ENCODE measurements around the gene TMEM175. TPM values are rescaled to one million over a fixed set of nuclear protein-coding genes. Genes with fewer than 3 reads are reported as not detected.

Gene TMEM175
- total RNA-seq, 1 donor from 2014 or later = 42.4 TPM

GRCh38 chr4:900073-900472 lies 32.2 kb upstream of the TMEM175 start:
- TF ChIP-seq CTCF (IDR thresholded peaks at IDR 0.05) = no peak
- Histone ChIP-seq H3K36me3 (peaks cover 45% of the 10 kb centered on the region), H3K4me1 (no peaks in the 10 kb centered on the region), H3K4me3 (no peak overlapping the region), H3K27me3 (no peaks in the 10 kb centered on the region), H3K9me3 (no peaks in the 10 kb centered on the region), H3K27ac (no peak overlapping the region)
- no peak for DNase-seq
- ATAC-seq = no peak
- intact Hi-C loops (cut with DNase I) = no loop called here

DNA sequence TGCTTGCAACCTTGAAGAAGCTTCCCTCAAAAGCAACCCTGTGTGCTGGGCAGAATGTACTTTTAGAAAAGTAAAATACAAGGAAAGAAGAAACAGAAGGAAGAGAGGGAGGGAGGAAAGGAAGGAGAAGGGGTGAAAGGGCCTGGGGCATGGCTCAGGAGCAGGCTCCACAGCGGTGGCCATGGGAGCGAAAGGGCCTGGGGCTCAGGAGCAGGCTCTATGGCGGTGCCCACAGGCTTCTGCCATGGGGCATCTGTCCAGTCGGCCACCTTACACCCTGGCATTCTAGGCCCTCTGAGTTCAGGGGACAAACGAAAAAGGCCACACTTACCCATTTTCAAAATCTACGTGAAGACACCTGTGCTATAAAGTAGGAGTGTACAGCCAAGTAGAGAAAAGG lies 31.5 kb upstream of the TMEM175 start:
- no peak for DNase-seq
- no peak for ATAC-seq
- Histone ChIP-seq H3K9me3 (no peaks in the 10 kb centered on the region), H3K4me1 (no peaks in the 10 kb centered on the region), H3K4me3 (no peak overlapping the region), H3K36me3 (peaks cover 39% of the 10 kb centered on the region), H3K27ac (no peak overlapping the region), H3K27me3 (no peaks in the 10 kb centered on the region)
- intact Hi-C loops (cut with DNase I) = no loop called here
- no peak for TF ChIP-seq CTCF (IDR thresholded peaks at IDR 0.05)

- intact Hi-C loops (cut with DNase I) = no loop called here
- H3K9me3 ChIP-seq = no peaks in the 10 kb centered on the region
- no peaks in the 10 kb centered on the region for H3K27me3 ChIP-seq
- no peak for TF ChIP-seq CTCF (IDR thresholded peaks at IDR 0.05)
- H3K4me1 ChIP-seq = no peaks in the 10 kb centered on the region
- peaks cover 33% of the 10 kb centered on the region for H3K36me3 ChIP-seq
- DNase-seq = no peak
- no peak overlapping the region for H3K4me3 ChIP-seq
- no peak overlapping the region for H3K27ac ChIP-seq
- no peak for ATAC-seq
These were observed 30.9 kb upstream of the TMEM175 start for GRCh38 chr4:901192-901910.

DNA sequence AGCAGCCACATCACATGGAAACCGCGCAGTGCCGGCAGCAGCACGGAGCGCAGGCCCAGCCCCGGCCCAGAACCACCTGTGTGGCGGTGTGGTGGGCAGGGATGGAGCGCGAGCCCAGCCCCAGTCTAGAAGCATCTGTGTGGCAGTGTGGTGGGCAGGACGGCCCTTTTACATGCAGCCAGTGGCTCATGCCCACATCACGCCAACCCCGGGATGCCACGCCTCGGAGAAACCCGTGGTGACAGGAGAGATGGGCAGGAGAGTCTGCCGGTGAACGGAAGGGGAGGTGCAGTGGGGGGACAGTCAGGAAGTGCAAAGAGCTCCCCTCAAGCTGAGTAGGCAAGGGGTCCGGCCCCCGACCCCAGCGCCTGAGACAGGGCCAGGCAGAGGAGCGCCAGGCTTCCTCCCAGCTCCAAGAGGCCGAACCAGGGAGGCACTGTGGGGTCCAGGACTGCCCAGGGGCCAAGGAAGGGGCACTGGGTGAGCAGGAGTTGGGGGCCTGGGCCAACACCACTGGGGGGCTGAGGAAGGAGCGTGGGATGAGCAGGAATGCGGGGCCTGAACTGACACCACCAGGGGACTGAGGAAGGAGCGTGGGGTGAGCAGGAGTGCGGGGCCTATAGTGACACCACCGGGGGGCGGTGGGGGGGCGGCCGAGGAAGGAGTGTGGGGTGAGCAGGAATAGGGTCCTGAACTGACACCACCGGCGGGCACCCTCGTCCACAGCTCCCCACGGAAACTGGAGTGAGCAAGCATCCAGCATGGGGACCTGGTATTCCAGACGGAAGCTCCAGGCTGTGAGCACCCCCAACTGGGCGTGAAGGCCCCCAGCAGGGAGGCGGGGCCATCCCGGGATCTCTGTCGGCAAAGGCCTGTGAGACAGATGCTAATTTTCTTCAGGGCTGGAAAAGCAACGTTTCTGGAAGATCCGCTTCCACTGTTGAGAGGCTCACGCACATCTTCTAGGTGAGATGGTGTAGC lies 28.9 kb upstream of the TMEM175 start:
- Histone ChIP-seq H3K4me1 (no peaks in the 10 kb centered on the region), H3K36me3 (peaks cover 14% of the 10 kb centered on the region), H3K9me3 (no peaks in the 10 kb centered on the region), H3K27me3 (no peaks in the 10 kb centered on the region), H3K27ac (no peak overlapping the region), H3K4me3 (no peak overlapping the region)
- DNase-seq (no peak), ATAC-seq (no peak)
- TF ChIP-seq CTCF (IDR thresholded peaks at IDR 0.05) = no peak
- intact Hi-C loops (cut with DNase I) = no loop called here

- H3K27me3 ChIP-seq = no peaks in the 10 kb centered on the region
- ATAC-seq (no peak), DNase-seq (no peak)
- no peak for TF ChIP-seq CTCF (IDR thresholded peaks at IDR 0.05)
- no peaks in the 10 kb centered on the region for H3K4me1 ChIP-seq
- no peaks in the 10 kb centered on the region for H3K9me3 ChIP-seq
- peaks cover 12% of the 10 kb centered on the region for H3K36me3 ChIP-seq
- intact Hi-C loops (cut with DNase I) = no loop called here
- no peak overlapping the region for H3K27ac ChIP-seq
- H3K4me3 ChIP-seq = no peak overlapping the region
These were observed 26.5 kb upstream of the TMEM175 start for GRCh38 chr4:905485-906338.

Data from upper lobe of right lung (tissue), 1 donor.